ENCODE data around the gene UFC1. TPM values are rescaled to one million over a fixed set of nuclear protein-coding genes. Genes with fewer than 3 reads are reported as not detected.
A peak's percentile ranks its signal among the peaks of the same experiment; 100 is the strongest.

UFC1 gene
- total RNA-seq, 4 donors from 2014 or later = 42.0 to 100 (median 82.5) TPM

DNA sequence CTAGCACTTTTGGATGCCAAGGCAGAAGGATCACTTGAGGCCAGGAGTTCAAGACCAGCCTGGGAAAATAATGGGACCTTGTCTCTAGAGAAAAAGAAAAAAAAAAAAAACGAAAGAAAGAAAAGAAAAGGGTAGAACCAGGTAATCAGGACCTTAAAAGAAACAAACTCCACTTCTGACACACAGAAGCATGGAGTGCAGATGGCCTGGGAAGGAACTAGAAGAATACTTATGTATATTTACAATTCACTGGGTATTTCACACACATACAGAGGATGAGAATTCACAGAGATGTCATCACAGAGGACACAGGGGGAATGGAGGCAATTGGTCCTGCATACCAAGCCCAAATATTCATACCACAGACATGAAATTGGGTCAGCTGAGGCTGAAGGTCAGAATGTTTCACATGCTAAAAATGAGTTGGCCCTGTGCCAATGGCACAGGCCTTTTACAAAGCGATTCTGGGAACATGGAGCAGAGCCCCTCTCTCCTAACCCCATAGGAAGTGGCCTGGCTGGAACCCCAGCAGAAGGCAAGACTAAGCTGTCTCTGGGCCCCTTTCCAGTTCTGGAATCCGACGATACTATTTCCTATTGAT lies 19.1 kb downstream of the UFC1 start:
- peak in 1 of 2 donors; percentile 58 for DNase-seq (ENCODE audit: low spot score in 2 of 2)
- 50 to 55% methylated on average over 4 of the region's 4 CpGs for WGBS, 2 donors
- intact Hi-C loops (cut with DNase I; ENCODE audit: low total_unique reads) = no loop called here

DNA sequence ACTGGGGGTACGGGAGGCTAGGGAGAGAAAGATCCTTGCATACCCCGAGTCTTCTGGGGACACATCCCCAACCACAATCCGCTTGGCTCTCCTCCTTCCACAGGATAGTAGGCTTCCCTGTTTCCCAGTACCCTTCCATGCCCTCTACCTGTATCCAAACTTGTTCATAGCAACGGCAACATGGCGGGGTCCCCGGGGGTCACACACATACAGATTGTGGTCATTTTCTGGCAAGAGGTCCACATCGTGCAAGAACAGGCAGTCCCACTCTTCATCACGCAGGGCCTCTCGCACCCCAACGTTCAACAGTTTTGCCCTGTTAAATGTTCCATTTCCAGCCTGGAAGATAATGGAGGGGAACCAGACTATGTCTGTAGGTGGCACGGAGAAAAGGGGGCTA lies 19.9 kb downstream of the UFC1 start:
- TF ChIP-seq POLR2A (IDR thresholded peaks at IDR 0.05) = no peak
- TF ChIP-seq, protein P1, sequence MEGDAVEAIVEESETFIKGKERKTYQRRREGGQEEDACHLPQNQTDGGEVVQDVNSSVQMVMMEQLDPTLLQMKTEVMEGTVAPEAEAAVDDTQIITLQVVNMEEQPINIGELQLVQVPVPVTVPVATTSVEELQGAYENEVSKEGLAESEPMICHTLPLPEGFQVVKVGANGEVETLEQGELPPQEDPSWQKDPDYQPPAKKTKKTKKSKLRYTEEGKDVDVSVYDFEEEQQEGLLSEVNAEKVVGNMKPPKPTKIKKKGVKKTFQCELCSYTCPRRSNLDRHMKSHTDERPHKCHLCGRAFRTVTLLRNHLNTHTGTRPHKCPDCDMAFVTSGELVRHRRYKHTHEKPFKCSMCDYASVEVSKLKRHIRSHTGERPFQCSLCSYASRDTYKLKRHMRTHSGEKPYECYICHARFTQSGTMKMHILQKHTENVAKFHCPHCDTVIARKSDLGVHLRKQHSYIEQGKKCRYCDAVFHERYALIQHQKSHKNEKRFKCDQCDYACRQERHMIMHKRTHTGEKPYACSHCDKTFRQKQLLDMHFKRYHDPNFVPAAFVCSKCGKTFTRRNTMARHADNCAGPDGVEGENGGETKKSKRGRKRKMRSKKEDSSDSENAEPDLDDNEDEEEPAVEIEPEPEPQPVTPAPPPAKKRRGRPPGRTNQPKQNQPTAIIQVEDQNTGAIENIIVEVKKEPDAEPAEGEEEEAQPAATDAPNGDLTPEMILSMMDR (IDR thresholded peaks at IDR 0.05) = no peak
- WGBS, 2 donors = 92 to 94% methylated on average over 11 of the region's 11 CpGs
- no peak for DNase-seq (ENCODE audit: low spot score in 2 of 2)

More for the DNA sequence above, 19.1 kb downstream of the UFC1 start:
- no peak for TF ChIP-seq POLR2A (IDR thresholded peaks at IDR 0.05)
- TF ChIP-seq, protein P1 (IDR thresholded peaks at IDR 0.05) = no peak
- no peak overlapping the region for H3K4me3 ChIP-seq (ENCODE audit: low read depth, poor library complexity, severe bottlenecking)

DNA sequence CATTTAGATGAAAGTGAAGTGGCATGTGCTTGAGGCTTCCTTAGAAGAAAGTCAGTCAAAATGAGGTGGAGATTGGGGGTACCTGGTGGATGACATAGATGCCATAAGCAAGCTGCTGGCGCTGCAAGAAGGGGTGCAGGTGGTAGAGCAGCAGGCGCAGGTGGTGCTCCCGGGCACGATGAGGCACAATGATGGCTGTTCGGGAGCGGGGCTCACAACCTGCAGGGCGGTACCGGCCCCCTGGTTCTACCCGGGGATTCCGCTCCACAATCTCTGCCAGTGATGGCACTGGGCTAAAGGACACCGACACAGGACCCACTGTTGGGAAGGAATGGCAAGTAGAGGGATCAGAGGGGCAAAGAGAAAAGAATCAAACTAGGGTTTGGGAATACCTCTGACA lies 21.1 kb downstream of the UFC1 start:
- no peak overlapping the region for H3K4me3 ChIP-seq (ENCODE audit: low read depth, poor library complexity, severe bottlenecking)
- 92 to 93% methylated on average over 11 of the region's 11 CpGs for WGBS, 2 donors
- DNase-seq (ENCODE audit: low spot score in 2 of 2) = no peak
- intact Hi-C loops (cut with DNase I; ENCODE audit: low total_unique reads) = no loop called here
- TF ChIP-seq, protein P1 (IDR thresholded peaks at IDR 0.05) = no peak
- TF ChIP-seq POLR2A (IDR thresholded peaks at IDR 0.05) = no peak

More for the DNA sequence above, 19.9 kb downstream of the UFC1 start:
- no peak overlapping the region for H3K4me3 ChIP-seq (ENCODE audit: low read depth, poor library complexity, severe bottlenecking)
- intact Hi-C loops (cut with DNase I; ENCODE audit: low total_unique reads) = no loop called here

DNA sequence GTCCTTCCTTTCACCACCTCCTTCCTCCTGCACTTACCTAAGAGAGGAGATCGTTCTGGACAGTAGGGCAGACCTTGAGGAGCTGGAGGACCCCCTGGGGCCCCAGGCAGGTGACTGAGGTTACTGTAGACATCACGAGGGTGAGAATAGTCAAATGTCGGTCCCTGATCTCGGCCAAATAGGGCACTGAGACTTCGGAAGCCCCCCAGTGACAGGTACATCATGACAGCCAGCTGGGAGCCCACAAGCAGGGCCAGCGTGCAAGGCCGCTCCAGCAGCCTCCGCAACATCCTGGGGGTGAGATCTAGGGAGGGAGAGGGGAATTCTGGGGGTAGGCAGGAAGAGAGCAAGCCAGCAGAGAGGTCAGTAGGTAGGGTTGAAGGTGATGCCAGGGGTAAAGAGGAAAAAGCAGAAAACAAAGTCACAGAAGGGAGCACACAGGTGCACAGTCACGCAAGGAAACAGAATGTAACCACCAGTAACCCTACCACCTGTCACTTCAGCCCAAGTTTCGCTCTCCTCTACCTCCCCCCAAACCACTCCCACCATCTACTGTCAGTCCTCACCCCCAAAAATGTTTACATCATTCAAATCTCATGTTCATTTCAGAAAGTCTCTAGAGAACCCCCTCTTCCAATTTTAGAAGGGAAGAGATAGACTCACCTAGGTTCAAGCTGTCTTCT lies 22.1 kb downstream of the UFC1 start:
- intact Hi-C loops (cut with DNase I; ENCODE audit: low total_unique reads) = no loop called here
- H3K4me3 ChIP-seq (ENCODE audit: low read depth, poor library complexity, severe bottlenecking) = no peak overlapping the region
- 88 to 90% methylated on average over 10 of the region's 10 CpGs for WGBS, 2 donors
- TF ChIP-seq, protein P1 (IDR thresholded peaks at IDR 0.05) = no peak
- no peak for TF ChIP-seq POLR2A (IDR thresholded peaks at IDR 0.05)
- no peak for DNase-seq (ENCODE audit: low spot score in 2 of 2)

DNA sequence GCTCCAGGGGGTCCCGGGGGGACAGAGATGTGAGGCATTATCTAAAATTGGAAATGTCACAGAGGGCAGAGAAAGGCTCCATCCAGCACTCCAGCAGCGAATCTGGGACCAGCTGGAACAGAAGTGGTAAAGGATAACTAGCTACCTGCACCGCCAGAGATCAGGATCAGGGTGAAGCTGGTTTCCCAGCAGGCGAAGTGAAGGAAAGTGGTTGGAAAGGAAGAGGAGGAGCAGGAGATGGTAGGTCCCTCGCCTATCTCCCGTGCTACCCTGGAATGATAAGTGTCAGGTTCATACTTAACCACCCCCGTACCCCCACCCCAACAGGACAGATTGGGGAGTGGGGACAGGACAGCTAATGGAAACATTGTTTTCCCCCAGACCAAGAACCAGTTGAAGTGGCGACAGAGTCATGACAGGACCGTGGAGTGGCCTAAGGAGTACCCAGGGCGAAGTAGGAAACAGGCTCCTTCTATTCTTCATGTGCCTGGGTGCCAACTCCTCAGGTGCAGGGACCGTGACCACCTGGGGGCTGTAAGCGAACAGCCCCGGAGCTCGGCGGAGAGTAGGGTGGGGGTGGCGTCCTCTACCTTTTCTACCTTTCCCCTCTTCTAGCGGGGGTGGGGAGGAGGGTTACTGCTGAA lies 22.8 kb downstream of the UFC1 start:
- WGBS, 2 donors = 16 to 17% methylated on average over 17 of the region's 17 CpGs
- peak overlapping the region; percentile 66 for H3K4me3 ChIP-seq (ENCODE audit: low read depth, poor library complexity, severe bottlenecking)
- TF ChIP-seq, protein P1 (IDR thresholded peaks at IDR 0.05) = no peak
- no peak for TF ChIP-seq POLR2A (IDR thresholded peaks at IDR 0.05)
- no peak for DNase-seq (ENCODE audit: low spot score in 2 of 2)
- intact Hi-C loops (cut with DNase I; ENCODE audit: low total_unique reads) = no loop called here
